B cell (primary cell): ENCODE results near the gene THBD. TPM values are rescaled to one million over a fixed set of nuclear protein-coding genes. Genes with fewer than 3 reads are reported as not detected.

Experiments
- ATAC-seq: fragments of 200-7000 bp; cut with Tn5 transposase; one replicate; pipeline ENCODE4 v1.10.0; 2021; ENCODE audit warnings: low read depth, mild to moderate bottlenecking, moderate number of reproducible peaks, moderate library complexity
- CTCF ChIA-PET: fragments of 350-600 bp; sonication (Branson Sonifier 250); formaldehyde crosslinking; loops from one replicate; lab custom pipeline; 2021; ENCODE audit warnings: antibody characterized with exemption, inconsistent platforms; lab: Charles Lee
- POLR2A ChIA-PET: fragments of 350-600 bp; sonication (Branson Sonifier 250); formaldehyde crosslinking; loops from one replicate; lab custom pipeline; 2021; ENCODE audit warnings: antibody characterized with exemption; lab: Charles Lee
- DNase-seq: peaks from one replicate; pipeline ENCODE4 v3.0.0; 2013
- H2AFZ ChIP-seq: 2 replicates; pipeline ENCODE4 v1.6.1; 2012; ENCODE audit warnings: mild to moderate bottlenecking, low read depth, low read length; ENCODE audit not compliant: insufficient read depth, poor library complexity, severe bottlenecking
- H3K27ac ChIP-seq, 2 donors: 1 replicate in 1 of 2; 2 replicates in 1 of 2; pipeline ENCODE4 v1.5.1; 2012 to 2013; ENCODE audit warnings: low read length in 2 of 2, mild to moderate bottlenecking in 2 of 2, moderate library complexity in 1 of 2
- H3K27me3 ChIP-seq, 4 experiments: fragments of 200-600 bp in 1 of 4; sonication (generic) in 1 of 4; replicated peaks in 1 of 4; 1 replicate in 2 of 4; 2 replicates in 2 of 4; pipeline versions ENCODE4 v1.6.1 to v1.7.0; 2013 to 2016; ENCODE audit warnings: low read length in 3 of 4, mild to moderate bottlenecking in 2 of 4, mixed read lengths in 1 of 4, moderate library complexity in 1 of 4; ENCODE audit not compliant: insufficient read depth in 4 of 4, control insufficient read depth in 3 of 4; ENCODE audit errors: control extremely low read depth in 1 of 4
- H3K36me3 ChIP-seq, 2 experiments: replicated peaks in 1 of 2; 1 replicate in 1 of 2; 2 replicates in 1 of 2; pipeline versions ENCODE4 v1.6.1 to v1.7.1; 2013; ENCODE audit warnings: low read length in 1 of 2; ENCODE audit not compliant: insufficient read depth in 2 of 2, control insufficient read depth in 1 of 2; ENCODE audit errors: control extremely low read depth in 1 of 2, extremely low read depth in 1 of 2
- H3K4me1 ChIP-seq, 2 donors: fragments of 200-600 bp in 1 of 2; sonication (generic) in 1 of 2; 1 replicate in 1 of 2; 2 replicates in 1 of 2; pipeline versions ENCODE4 v1.5.1 to v1.6.1; 2013 to 2017; ENCODE audit warnings: low read length in 2 of 2; ENCODE audit not compliant: control insufficient read depth in 2 of 2, insufficient read depth in 2 of 2
- H3K4me2 ChIP-seq: replicated peaks from 2 replicates; pipeline ENCODE3; 2012; ENCODE audit warnings: mild to moderate bottlenecking, low read depth, low read length; ENCODE audit not compliant: poor library complexity, severe bottlenecking
- H3K4me3 ChIP-seq, 5 experiments: fragments of 200-600 bp in 1 of 5; sonication (generic) in 1 of 5; 1 replicate in 3 of 5; 2 replicates in 2 of 5; pipeline versions ENCODE4 v1.5.1 to v1.7.0; 2011 to 2016; ENCODE audit warnings: low read length in 4 of 5, mild to moderate bottlenecking in 4 of 5, low read depth in 2 of 5, control low read depth in 1 of 5, moderate library complexity in 1 of 5; ENCODE audit not compliant: insufficient read depth in 1 of 5; ENCODE audit errors: control extremely low read depth in 1 of 5, extremely low read depth in 1 of 5
- H3K79me2 ChIP-seq: fragments of 200-600 bp; sonication (generic); one replicate; pipeline ENCODE4 v1.6.0; 2016; ENCODE audit warnings: low read length; ENCODE audit not compliant: control insufficient read depth, insufficient read depth
- H3K9ac ChIP-seq: fragments of 200-600 bp; sonication (generic); 2 replicates; pipeline ENCODE4 v1.6.1; 2017; ENCODE audit warnings: mild to moderate bottlenecking, low read length, moderate library complexity
- H3K9me3 ChIP-seq, 3 donors: one replicate each; pipeline versions ENCODE4 v1.6.1 to v1.7.1; 2013; ENCODE audit warnings: low read length in 2 of 3; ENCODE audit not compliant: control insufficient read depth in 2 of 3, insufficient read depth in 1 of 3; ENCODE audit errors: control extremely low read depth in 1 of 3
- H4K20me1 ChIP-seq: 2 replicates; pipeline ENCODE4 v1.6.0; 2012; ENCODE audit warnings: mild to moderate bottlenecking, low read length; ENCODE audit not compliant: insufficient read depth, control insufficient read depth, poor library complexity, severe bottlenecking
- H3K27ac Mint-ChIP-seq: one replicate; pipeline ENCODE4 v1.8.0; 2021; ENCODE audit warnings: mixed read lengths
- H3K27me3 Mint-ChIP-seq: one replicate; pipeline ENCODE4 v1.8.0; 2021; ENCODE audit warnings: mixed read lengths
- H3K4me1 Mint-ChIP-seq: one replicate; pipeline ENCODE4 v1.8.0; 2021; ENCODE audit warnings: mixed read lengths
- H3K4me3 Mint-ChIP-seq: one replicate; pipeline ENCODE4 v1.8.0; 2021; ENCODE audit warnings: mixed read lengths
- H3K9me3 Mint-ChIP-seq: one replicate; pipeline ENCODE4 v1.8.0; 2022; ENCODE audit warnings: mixed read lengths; ENCODE audit not compliant: insufficient read depth
- CTCF ChIP-seq: fragments of 200-600 bp; IDR thresholded peaks from one replicate; pipeline ENCODE4 v1.8.0; 2022; ENCODE audit warnings: antibody characterized with exemption, mild to moderate bottlenecking
- EZH2 ChIP-seq: IDR thresholded peaks from 2 replicates; pipeline ENCODE4 v1.6.1; 2012; ENCODE audit warnings: borderline replicate concordance, low read depth, mild to moderate bottlenecking, moderate library complexity, low read length; ENCODE audit not compliant: insufficient read depth, poor library complexity, severe bottlenecking
- WGBS: methylation state at CpG from one replicate; pipeline ENCODE4 v1.1.5; 2013; ENCODE audit warnings: missing lambda C conversion rate; ENCODE audit not compliant: insufficient coverage; 5-methylcytosine and 5-hydroxymethylcytosine counted together
- intact Hi-C: fragments of 100-400 bp; cut with micrococcal nuclease; formaldehyde crosslinking; loops from one replicate; pipeline ENCODE4 v1.10.0; 2022
- polyA plus RNA-seq: library from polyadenylated mRNA; depleted of rRNA; stranded (reverse); fragments of >200 nt; gene quantifications from 2 replicates; pipeline ENCODE4 v1.2.3, GENCODE V29; 2012
- total RNA-seq, 2 donors: library from RNA; stranded (reverse); fragments of 120-200 nt in 1 of 2; gene quantifications; 1 replicate in 1 of 2; 2 replicates in 1 of 2; pipeline versions ENCODE4 v1.2.3 to v1.2.4, GENCODE V29; 2013 to 2022

Gene THBD
- total and polyA plus RNA-seq, 2 donors (not counting 1 experiment from before 2014, with no cell fraction given): 0.78 TPM; not detected in 1

- no peak for TF ChIP-seq EZH2
- no peak for TF ChIP-seq CTCF
- no peak for ATAC-seq
- no peak for DNase-seq
- H3K79me2 ChIP-seq: no peaks in the 10 kb centered on the region
- no peak overlapping the region for H3K27ac Mint-ChIP-seq
- no peak overlapping the region for H3K9ac ChIP-seq
- ChIA-PET POLR2A (no interaction called here), CTCF (no interaction called here)
- H3K9me3 Mint-ChIP-seq: peaks cover 5% of the 10 kb centered on the region
- H3K27me3 Mint-ChIP-seq: peaks cover 14% of the 10 kb centered on the region
- H3K4me1 Mint-ChIP-seq: no peaks in the 10 kb centered on the region
- H3K4me3 Mint-ChIP-seq: no peak overlapping the region
- no CpG with 5 or more reads among the region's 1 CpG for WGBS
- H4K20me1 ChIP-seq: no peaks in the 10 kb centered on the region
- no peak overlapping the region for H3K27ac ChIP-seq
- intact Hi-C loops: no loop called here
- no peak overlapping the region for H3K4me2 ChIP-seq
- H3K4me1 ChIP-seq: no peaks in the 10 kb centered on the region
- no peak overlapping the region for H3K4me3 ChIP-seq
- H3K36me3 ChIP-seq: no peaks in the 10 kb centered on the region
- no peaks in the 10 kb centered on the region for H3K27me3 ChIP-seq
- H3K9me3 ChIP-seq: peaks cover 0 to 7% (median 1%) of the 10 kb centered on the region in 3 donors
- H2AFZ ChIP-seq: no peak overlapping the region
Measured at GRCh38 chr20:23058240-23058639, 8.8 kb upstream of the THBD start.

GRCh38 chr20:23052904-23053303 lies 3.4 kb upstream of the THBD start:
- ChIA-PET POLR2A (no interaction called here), CTCF (no interaction called here)
- DNase-seq (no peak), ATAC-seq (no peak)
- 92% methylated on average over 5 of the region's 5 CpGs for WGBS
- intact Hi-C loops: no loop called here
- Histone ChIP-seq H3K4me2 (no peak overlapping the region), H4K20me1 (no peaks in the 10 kb centered on the region), H3K9ac (no peak overlapping the region), H3K36me3 (no peaks in the 10 kb centered on the region), H3K27ac (no peak overlapping the region), H3K79me2 (no peaks in the 10 kb centered on the region), H3K4me3 (no peak overlapping the region), H3K4me1 (peaks cover 3 to 4% of the 10 kb centered on the region in 2 donors), H2AFZ (no peak overlapping the region), H3K27me3 (peaks cover 0 to 26% (median 5%) of the 10 kb centered on the region in 4 experiments), H3K9me3 (peaks cover 0 to 15% (median 1%) of the 10 kb centered on the region in 3 donors)
- TF ChIP-seq EZH2 (no peak), CTCF (no peak)
- Mint-ChIP-seq H3K27ac (no peak overlapping the region), H3K27me3 (peaks cover 28% of the 10 kb centered on the region), H3K4me1 (peaks cover 1% of the 10 kb centered on the region), H3K9me3 (peaks cover 5% of the 10 kb centered on the region), H3K4me3 (no peak overlapping the region)
